ENCODE measurements around the gene DIAPH2.

DIAPH2 gene

DNA sequence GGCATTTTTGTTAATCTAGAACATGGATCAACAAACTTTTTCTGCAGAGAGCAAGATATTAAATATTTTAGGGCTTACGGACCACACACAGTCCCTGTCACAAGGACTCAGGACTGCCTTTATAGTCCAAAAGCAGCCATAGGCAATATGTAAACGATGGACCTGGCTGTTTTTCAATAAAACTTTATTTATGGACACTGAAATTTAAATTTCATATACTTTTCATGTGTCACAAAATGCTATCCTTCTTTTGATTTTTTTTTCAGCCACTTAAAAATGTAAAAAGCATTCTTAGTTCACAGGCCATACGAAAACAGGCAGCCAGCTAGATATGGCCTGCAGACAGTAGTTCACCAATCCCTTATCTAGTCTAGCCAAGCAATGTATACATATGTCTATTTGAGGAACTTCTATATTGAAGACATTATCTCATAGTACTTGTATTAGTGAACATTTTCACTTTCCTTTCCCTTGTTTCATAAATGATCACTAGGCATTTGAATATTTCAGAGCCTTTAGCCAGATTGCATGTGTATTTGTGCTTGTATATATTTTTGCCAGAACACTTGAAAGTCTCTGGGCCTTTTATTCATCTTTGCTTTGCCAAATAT lies 549.9 kb downstream of the DIAPH2 start:
- TF ChIP-seq, protein P1, sequence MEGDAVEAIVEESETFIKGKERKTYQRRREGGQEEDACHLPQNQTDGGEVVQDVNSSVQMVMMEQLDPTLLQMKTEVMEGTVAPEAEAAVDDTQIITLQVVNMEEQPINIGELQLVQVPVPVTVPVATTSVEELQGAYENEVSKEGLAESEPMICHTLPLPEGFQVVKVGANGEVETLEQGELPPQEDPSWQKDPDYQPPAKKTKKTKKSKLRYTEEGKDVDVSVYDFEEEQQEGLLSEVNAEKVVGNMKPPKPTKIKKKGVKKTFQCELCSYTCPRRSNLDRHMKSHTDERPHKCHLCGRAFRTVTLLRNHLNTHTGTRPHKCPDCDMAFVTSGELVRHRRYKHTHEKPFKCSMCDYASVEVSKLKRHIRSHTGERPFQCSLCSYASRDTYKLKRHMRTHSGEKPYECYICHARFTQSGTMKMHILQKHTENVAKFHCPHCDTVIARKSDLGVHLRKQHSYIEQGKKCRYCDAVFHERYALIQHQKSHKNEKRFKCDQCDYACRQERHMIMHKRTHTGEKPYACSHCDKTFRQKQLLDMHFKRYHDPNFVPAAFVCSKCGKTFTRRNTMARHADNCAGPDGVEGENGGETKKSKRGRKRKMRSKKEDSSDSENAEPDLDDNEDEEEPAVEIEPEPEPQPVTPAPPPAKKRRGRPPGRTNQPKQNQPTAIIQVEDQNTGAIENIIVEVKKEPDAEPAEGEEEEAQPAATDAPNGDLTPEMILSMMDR (IDR thresholded peaks at IDR 0.05; ENCODE audit: low read length, missing control alignments) = no peak
- DNase-seq (ENCODE audit: low read depth) = no peak
- H3K4me3 ChIP-seq (replicated peaks; ENCODE audit: low read depth, low read length) = no peak overlapping the region

DNA sequence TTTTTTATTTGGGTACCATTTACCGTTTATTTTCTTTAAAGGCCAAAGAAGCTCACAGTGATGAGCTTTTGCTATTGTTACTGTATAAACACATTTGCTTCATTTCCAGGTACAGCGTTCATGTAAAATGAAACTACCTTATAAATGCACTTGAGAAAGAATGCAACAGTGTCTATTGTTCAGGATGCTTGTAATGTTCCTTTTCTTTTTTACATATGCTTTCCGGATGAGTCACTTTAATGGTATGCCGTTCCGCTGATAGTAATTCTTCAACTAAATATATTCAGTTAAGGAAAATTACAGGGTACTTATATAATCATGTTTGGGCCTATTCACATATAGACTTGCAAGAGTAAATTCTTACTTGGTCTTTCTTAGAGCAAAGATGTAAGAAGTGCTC lies 554.0 kb downstream of the DIAPH2 start:
- peak; percentile 74 for DNase-seq (ENCODE audit: low read depth)
- TF ChIP-seq, protein P1 (IDR thresholded peaks at IDR 0.05; ENCODE audit: low read length, missing control alignments) = no peak

DNA sequence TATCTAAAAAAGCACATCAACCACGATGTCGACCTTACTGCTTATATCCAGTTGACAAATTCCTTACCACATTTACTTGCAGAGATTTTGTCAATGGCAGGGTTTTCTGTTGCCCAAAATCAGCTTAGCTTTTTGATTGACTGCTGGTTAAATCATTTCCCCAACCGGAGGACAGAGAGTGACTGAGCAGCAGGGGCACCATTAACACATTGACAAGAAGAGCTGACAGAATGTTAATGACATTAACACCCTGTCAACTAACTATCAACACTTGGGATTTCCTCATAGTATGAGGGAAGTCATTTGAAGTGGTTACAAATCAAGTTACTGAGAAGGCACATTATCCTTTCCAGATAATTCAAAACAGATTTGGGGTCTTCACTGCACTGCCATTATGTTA lies 567.5 kb downstream of the DIAPH2 start:
- H3K4me3 ChIP-seq (replicated peaks; ENCODE audit: low read depth, low read length) = no peak overlapping the region
- TF ChIP-seq, protein P1 (IDR thresholded peaks at IDR 0.05; ENCODE audit: low read length, missing control alignments) = no peak
- no peak for DNase-seq (ENCODE audit: low read depth)

More for the DNA sequence above, 554.0 kb downstream of the DIAPH2 start:
- H3K4me3 ChIP-seq (replicated peaks; ENCODE audit: low read depth, low read length) = no peak overlapping the region

DNA sequence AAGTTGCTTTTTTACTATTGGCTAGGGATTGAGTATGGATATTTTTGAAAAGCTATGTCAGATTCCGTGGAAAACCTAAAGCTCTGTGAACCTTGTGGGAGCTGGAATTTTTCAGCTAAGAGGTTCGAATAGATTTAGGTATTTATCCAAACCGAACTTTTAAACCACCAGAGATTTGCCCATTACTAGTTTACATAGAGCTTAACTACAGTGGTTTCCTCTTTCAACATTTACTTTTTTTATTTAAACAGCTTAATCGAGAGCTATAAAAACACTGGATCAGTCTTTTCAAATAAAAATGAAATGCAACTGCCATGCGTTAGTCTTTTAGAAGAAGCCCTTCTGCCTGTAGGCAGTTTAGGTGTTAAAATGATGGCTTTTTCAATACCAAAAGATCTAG lies 576.0 kb downstream of the DIAPH2 start:
- H3K4me3 ChIP-seq (replicated peaks; ENCODE audit: low read depth, low read length) = no peak overlapping the region
- no peak for DNase-seq (ENCODE audit: low read depth)

DNA sequence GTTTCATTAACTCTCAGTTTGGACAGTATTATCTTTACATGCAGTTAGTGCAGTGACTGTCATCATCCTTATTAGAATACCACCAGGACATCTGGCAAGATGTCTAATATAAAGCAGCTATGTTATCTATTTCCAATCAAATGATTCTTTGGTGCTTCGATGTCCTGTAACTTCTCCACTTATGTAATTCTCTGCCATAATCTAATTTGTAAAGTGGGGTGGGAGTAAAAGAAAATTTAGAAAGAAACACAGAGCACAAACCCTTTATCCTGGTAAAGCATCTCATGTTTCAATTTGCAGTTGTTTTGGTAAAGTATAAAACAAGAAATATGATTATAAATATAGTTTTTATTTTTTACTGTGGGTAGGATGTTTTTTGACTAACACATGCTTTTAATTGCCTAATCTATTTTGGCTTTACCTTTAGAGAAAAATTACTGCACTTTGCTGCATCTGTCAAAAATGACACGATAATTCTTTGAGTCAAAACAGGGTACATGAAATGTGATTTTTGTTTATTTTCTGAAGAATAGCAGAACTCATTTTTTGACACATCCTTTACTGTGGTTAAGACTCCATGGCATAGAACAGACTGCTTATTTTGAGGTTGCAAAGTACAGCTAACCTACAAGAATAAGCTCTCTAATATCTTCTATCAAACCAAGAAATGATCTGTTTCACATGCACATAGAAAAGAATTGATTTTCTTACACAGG lies 581.9 kb downstream of the DIAPH2 start:
- no peak overlapping the region for H3K4me3 ChIP-seq (replicated peaks; ENCODE audit: low read depth, low read length)
- no peak for DNase-seq (ENCODE audit: low read depth)
- TF ChIP-seq, protein P1 (IDR thresholded peaks at IDR 0.05; ENCODE audit: low read length, missing control alignments) = no peak

More for the DNA sequence above, 576.0 kb downstream of the DIAPH2 start:
- TF ChIP-seq, protein P1 (IDR thresholded peaks at IDR 0.05; ENCODE audit: low read length, missing control alignments) = no peak

DNA sequence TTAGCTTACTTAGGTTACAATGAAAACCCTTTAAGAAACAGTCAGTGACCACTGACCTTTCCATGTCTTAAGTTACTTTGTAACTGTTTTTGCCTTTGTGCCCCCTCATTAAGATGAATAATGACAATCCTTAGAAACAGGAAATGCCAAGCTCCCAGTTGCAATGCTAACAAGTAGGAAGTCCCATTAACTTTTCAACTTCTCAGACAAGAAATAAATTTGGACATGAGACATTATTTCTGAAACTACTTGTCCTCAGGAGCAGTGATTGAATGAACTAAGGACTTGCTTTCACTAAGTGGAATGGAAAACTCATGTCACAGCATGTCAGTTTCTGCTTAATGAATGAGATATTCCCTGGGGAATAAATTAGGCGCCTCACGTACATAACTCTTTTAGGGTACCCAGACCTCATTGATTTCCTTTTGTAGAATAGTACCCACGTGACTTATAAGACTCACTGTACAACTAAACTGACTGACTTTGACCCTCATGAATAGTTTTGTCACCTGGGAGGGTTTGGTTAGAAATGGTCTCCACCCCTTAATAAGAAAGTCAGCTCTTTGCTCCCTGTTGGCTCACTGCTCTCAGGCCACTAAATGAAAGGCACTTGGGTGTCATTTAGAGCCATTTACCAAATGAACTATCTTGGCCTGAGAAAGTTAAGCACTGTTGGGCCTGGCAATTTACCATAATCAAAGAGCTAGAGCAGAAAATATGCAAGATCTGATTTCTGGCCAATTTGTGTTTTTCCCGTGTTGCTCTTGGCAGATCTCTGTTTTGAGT lies 582.9 kb downstream of the DIAPH2 start:
- TF ChIP-seq, protein P1 (IDR thresholded peaks at IDR 0.05; ENCODE audit: low read length, missing control alignments) = no peak
- peak; percentile 6 for DNase-seq (ENCODE audit: low read depth)
- no peak overlapping the region for H3K4me3 ChIP-seq (replicated peaks; ENCODE audit: low read depth, low read length)

Data from fibroblast of pulmonary artery (primary cell).